HepG2 (cell line): ENCODE results near the gene CNPPD1. TPM values are rescaled to one million over a fixed set of nuclear protein-coding genes. Genes with fewer than 3 reads are reported as not detected.

ENCODE experiments used
- ATF6 ChIP-seq: sonication (generic); formaldehyde crosslinking; conservative IDR thresholded peaks from 2 replicates; pipeline ENCODE4 v1.4.0; 2020; ENCODE audit warnings: missing genetic modification reagents
- CERS6 ChIP-seq: sonication (generic); formaldehyde crosslinking; IDR thresholded peaks from 2 replicates; pipeline ENCODE4 v1.5.0; 2020; ENCODE audit warnings: missing genetic modification reagents
- DNMT3B ChIP-seq: conservative IDR thresholded peaks from 2 replicates; pipeline ENCODE4 v1.6.1; 2016; ENCODE audit warnings: missing biosample characterization, control low read depth
- HNRNPLL ChIP-seq: fragments of 200-400 bp; formaldehyde crosslinking; IDR thresholded peaks from 2 replicates; pipeline ENCODE4 v1.6.1; 2017; ENCODE audit warnings: mild to moderate bottlenecking, low read depth, low read length; ENCODE audit not compliant: poor library complexity, severe bottlenecking
- HOXD1 ChIP-seq: sonication (generic); formaldehyde crosslinking; IDR thresholded peaks from 2 replicates; pipeline ENCODE4 v1.5.0; 2020; ENCODE audit warnings: missing genetic modification reagents
- MAF1 ChIP-seq: sonication (generic); formaldehyde crosslinking; IDR thresholded peaks from 2 replicates; pipeline ENCODE4 v1.5.0; 2020; ENCODE audit warnings: missing genetic modification reagents, borderline replicate concordance
- RORA ChIP-seq: sonication (generic); formaldehyde crosslinking; IDR thresholded peaks from 2 replicates; pipeline ENCODE4 v1.5.0; 2020; ENCODE audit warnings: mild to moderate bottlenecking, missing genetic modification reagents, moderate library complexity
- SRSF4 ChIP-seq: fragments of 200-400 bp; formaldehyde crosslinking; IDR thresholded peaks from one replicate; pipeline ENCODE4 v1.6.1; 2018; ENCODE audit warnings: mild to moderate bottlenecking, low read depth, low read length, moderate library complexity; ENCODE audit not compliant: poor library complexity, severe bottlenecking
- THAP8 ChIP-seq: sonication (generic); formaldehyde crosslinking; IDR thresholded peaks from 2 replicates; pipeline ENCODE4 v1.5.1; 2020; ENCODE audit warnings: missing genetic modification reagents, mild to moderate bottlenecking, borderline replicate concordance
- TRAFD1 ChIP-seq: sonication (generic); formaldehyde crosslinking; IDR thresholded peaks from 2 replicates; pipeline ENCODE4 v1.5.1; 2020; ENCODE audit warnings: missing genetic modification reagents, mild to moderate bottlenecking, borderline replicate concordance
- ZBTB39 ChIP-seq: sonication (generic); formaldehyde crosslinking; IDR thresholded peaks from 2 replicates; pipeline ENCODE4 v1.5.0; 2020; ENCODE audit warnings: missing genetic modification reagents
- ZFP91 ChIP-seq: sonication (generic); formaldehyde crosslinking; IDR thresholded peaks from 2 replicates; pipeline ENCODE4 v1.9.0; 2022; ENCODE audit warnings: missing genetic modification reagents, mild to moderate bottlenecking, borderline replicate concordance
- ZNF30 ChIP-seq: sonication (generic); formaldehyde crosslinking; IDR thresholded peaks from 2 replicates; pipeline ENCODE4 v1.5.0; 2020; ENCODE audit warnings: mild to moderate bottlenecking, missing genetic modification reagents
- ZNF563 ChIP-seq: sonication (generic); formaldehyde crosslinking; IDR thresholded peaks from 2 replicates; pipeline ENCODE4 v1.8.0; 2022; ENCODE audit warnings: mild to moderate bottlenecking, moderate library complexity, missing genetic modification reagents
- ZNF772 ChIP-seq: sonication (generic); formaldehyde crosslinking; IDR thresholded peaks from 2 replicates; pipeline ENCODE4 v1.5.0; 2020; ENCODE audit warnings: mild to moderate bottlenecking, missing genetic modification reagents
- ZNF775 ChIP-seq: sonication (generic); formaldehyde crosslinking; IDR thresholded peaks from 2 replicates; pipeline ENCODE4 v1.4.0; 2020; ENCODE audit warnings: missing genetic modification reagents, mild to moderate bottlenecking, moderate library complexity, borderline replicate concordance
- ZNF780A ChIP-seq: sonication (generic); formaldehyde crosslinking; IDR thresholded peaks from 2 replicates; pipeline ENCODE4 v1.8.0; 2022; ENCODE audit warnings: mild to moderate bottlenecking, missing genetic modification reagents, moderate library complexity
- ZNF83 ChIP-seq: sonication (generic); formaldehyde crosslinking; IDR thresholded peaks from 2 replicates; pipeline ENCODE4 v1.4.0; 2020; ENCODE audit warnings: missing genetic modification reagents, mild to moderate bottlenecking, borderline replicate concordance
- polyA plus RNA-seq, 8 experiments: library from polyadenylated mRNA; depleted of rRNA in 3 of 8; stranded (reverse) in 7 of 8; unstranded in 1 of 8; fragments of >200 nt; fragmentation: Illumina TruSeq in 4 of 8; extraction: Trizol in 4 of 8; gene quantifications; 2 replicates each; pipeline versions ENCODE4 v1.2.1 to v1.2.3, GENCODE V29; 2011 to 2016; ENCODE audit warnings: low read depth in 4 of 8, missing spikeins in 1 of 8, mixed read lengths in 1 of 8; ENCODE audit not compliant: insufficient read depth in 1 of 8
- total RNA-seq, 5 experiments: library from RNA; depleted of rRNA; stranded (reverse); fragments of >200 nt; fragmentation: Illumina TruSeq; extraction: Trizol; gene quantifications; 2 replicates each; pipeline ENCODE4 v1.2.3, GENCODE V29; 2016; ENCODE audit warnings: low read depth in 1 of 5

CNPPD1 gene
- total and polyA plus RNA-seq, 2 of the 13 experiments (the other 11 are each of a cell fraction or from before 2014, with no cell fraction given) = 35.5 to 49.4 TPM

GRCh38 chr2:219160186-219161017, 16.3 kb downstream of the CNPPD1 start, which contains the start of gene NHEJ1 (continued):
- 0 out of 2 replicates have a peak, but pooled peaks have one; percentile 10 for TF ChIP-seq CERS6 (CRISPR knock-in tag)
- TF ChIP-seq ZNF780A (CRISPR knock-in tag) = no peak
- peak; percentile 74; the same call in 1 of the 2 replicates for TF ChIP-seq ZFP91 (CRISPR knock-in tag)
- TF ChIP-seq ZNF83 = peak; percentile 94
- peak; percentile 91; the same call in 1 of the 2 replicates for TF ChIP-seq ZNF563 (CRISPR knock-in tag)
- TF ChIP-seq HNRNPLL = peak; percentile 77
- TF ChIP-seq ATF6 (CRISPR knock-in tag) = peak; percentile 24; the same call in 1 of the 2 replicates
- TF ChIP-seq TRAFD1 (CRISPR knock-in tag) = peak; percentile 89; the same call in 1 of the 2 replicates
- no peak for TF ChIP-seq ZNF775
- peak; percentile 86; the same call in 1 of the 2 replicates for TF ChIP-seq ZBTB39 (CRISPR knock-in tag)
- TF ChIP-seq THAP8 (CRISPR knock-in tag) = peak; percentile 98
- TF ChIP-seq DNMT3B = no peak; the same call in 1 of the 2 replicates
- TF ChIP-seq RORA (CRISPR knock-in tag) = no peak
- 0 out of 2 replicates have a peak, but pooled peaks have one; percentile 43 for TF ChIP-seq ZNF30 (CRISPR knock-in tag)
- TF ChIP-seq HOXD1 (CRISPR knock-in tag) = peak; percentile 30; the same call in 1 of the 2 replicates
- TF ChIP-seq ZNF772 = peak; percentile 87
- TF ChIP-seq SRSF4 = no peak
- TF ChIP-seq MAF1 (CRISPR knock-in tag) = peak; percentile 48; the same call in 1 of the 2 replicates
